Thyroid gland (tissue), 4 donors: Measurements from ENCODE around the gene RBBP4.

ENCODE experiments used
- CTCF ChIP-seq, 6 experiments: fragments of 200-600 bp in 3 of 6; fragments of 450-650 bp in 3 of 6; sonication (generic) in 3 of 6; IDR thresholded peaks; one replicate each; pipeline ENCODE4 v1.5.1; 2016 to 2019; ENCODE audit warnings: antibody characterized with exemption in 6 of 6, mild to moderate bottlenecking in 2 of 6, inconsistent platforms in 1 of 6, moderate library complexity in 1 of 6
- POLR2A ChIP-seq, 2 donors: fragments of 450-650 bp; IDR thresholded peaks; one replicate each; pipeline ENCODE4 v1.6.1; 2017; ENCODE audit warnings: antibody characterized with exemption in 2 of 2, mild to moderate bottlenecking in 2 of 2, moderate library complexity in 1 of 2

GRCh38 chr1:32719681-32720275, 68.8 kb downstream of the RBBP4 start:
- TF ChIP-seq CTCF (IDR thresholded peaks at IDR 0.05), result no peak
- TF ChIP-seq POLR2A (IDR thresholded peaks at IDR 0.05), result no peak
